ENCODE data around the gene KAT2B. TPM values are rescaled to one million over a fixed set of nuclear protein-coding genes. Genes with fewer than 3 reads are reported as not detected.

The KAT2B gene
- total RNA-seq, 1 experiment from 2014 or later, result 9.8 TPM

DNA sequence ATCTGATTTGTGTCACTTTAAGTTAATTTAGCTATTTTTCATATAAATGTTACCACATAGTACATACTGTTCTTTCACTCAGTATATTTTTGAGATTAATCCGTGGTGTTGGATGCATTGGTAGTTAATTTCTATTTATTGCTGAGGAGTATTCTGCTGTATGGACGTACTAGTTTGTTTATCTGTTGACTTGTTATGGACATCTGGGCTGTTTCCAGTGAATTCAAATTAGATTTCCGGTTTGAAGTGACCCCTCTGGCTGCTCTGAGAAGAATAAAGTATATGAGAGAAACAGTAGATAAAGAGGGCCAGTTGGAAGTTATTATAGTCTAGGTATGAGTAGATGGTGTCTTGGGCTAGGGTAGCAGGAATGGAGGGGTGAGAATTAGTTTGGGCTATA lies 15.6 kb downstream of the KAT2B start:
- Mint-ChIP-seq H3K9me3 (ENCODE audit: unreplicated experiment) (no peaks in the 10 kb centered on the region), H3K36me3 (ENCODE audit: insufficient read depth, unreplicated experiment) (no peaks in the 10 kb centered on the region), H3K4me1 (ENCODE audit: low read depth, unreplicated experiment) (no peaks in the 10 kb centered on the region), H3K4me3 (ENCODE audit: unreplicated experiment) (no peak overlapping the region), H3K27me3 (ENCODE audit: insufficient read depth, unreplicated experiment) (no peaks in the 10 kb centered on the region), H3K27ac (ENCODE audit: unreplicated experiment) (no peak overlapping the region)
- intact Hi-C loops (cut with micrococcal nuclease; ENCODE audit: unreplicated experiment), result no loop called here
- Histone ChIP-seq H3K4me3 (ENCODE audit: low read depth, low read length) (no peak overlapping the region), H3K36me3 (ENCODE audit: control insufficient read depth, insufficient read depth, low read length) (no peaks in the 10 kb centered on the region), H3K4me1 (no peaks in the 10 kb centered on the region), H3K9me3 (no peaks in the 10 kb centered on the region), H3K27me3 (replicated peaks; ENCODE audit: control insufficient read depth, insufficient read depth, low read length) (no peaks in the 10 kb centered on the region)
- TF ChIP-seq, protein P1, sequence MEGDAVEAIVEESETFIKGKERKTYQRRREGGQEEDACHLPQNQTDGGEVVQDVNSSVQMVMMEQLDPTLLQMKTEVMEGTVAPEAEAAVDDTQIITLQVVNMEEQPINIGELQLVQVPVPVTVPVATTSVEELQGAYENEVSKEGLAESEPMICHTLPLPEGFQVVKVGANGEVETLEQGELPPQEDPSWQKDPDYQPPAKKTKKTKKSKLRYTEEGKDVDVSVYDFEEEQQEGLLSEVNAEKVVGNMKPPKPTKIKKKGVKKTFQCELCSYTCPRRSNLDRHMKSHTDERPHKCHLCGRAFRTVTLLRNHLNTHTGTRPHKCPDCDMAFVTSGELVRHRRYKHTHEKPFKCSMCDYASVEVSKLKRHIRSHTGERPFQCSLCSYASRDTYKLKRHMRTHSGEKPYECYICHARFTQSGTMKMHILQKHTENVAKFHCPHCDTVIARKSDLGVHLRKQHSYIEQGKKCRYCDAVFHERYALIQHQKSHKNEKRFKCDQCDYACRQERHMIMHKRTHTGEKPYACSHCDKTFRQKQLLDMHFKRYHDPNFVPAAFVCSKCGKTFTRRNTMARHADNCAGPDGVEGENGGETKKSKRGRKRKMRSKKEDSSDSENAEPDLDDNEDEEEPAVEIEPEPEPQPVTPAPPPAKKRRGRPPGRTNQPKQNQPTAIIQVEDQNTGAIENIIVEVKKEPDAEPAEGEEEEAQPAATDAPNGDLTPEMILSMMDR (IDR thresholded peaks at IDR 0.05; ENCODE audit: insufficient read depth in 1 of 2, low read depth in 1 of 2, low read length in 1 of 2, severe bottlenecking in 1 of 2, unreplicated experiment in 1 of 2), result no peak
- POLR2A ChIA-PET, result no interaction called here
- CTCF ChIA-PET, result no interaction called here
- DNase-seq, result no peak
- no TSS peak for BruUV-seq (replicated peaks)

DNA sequence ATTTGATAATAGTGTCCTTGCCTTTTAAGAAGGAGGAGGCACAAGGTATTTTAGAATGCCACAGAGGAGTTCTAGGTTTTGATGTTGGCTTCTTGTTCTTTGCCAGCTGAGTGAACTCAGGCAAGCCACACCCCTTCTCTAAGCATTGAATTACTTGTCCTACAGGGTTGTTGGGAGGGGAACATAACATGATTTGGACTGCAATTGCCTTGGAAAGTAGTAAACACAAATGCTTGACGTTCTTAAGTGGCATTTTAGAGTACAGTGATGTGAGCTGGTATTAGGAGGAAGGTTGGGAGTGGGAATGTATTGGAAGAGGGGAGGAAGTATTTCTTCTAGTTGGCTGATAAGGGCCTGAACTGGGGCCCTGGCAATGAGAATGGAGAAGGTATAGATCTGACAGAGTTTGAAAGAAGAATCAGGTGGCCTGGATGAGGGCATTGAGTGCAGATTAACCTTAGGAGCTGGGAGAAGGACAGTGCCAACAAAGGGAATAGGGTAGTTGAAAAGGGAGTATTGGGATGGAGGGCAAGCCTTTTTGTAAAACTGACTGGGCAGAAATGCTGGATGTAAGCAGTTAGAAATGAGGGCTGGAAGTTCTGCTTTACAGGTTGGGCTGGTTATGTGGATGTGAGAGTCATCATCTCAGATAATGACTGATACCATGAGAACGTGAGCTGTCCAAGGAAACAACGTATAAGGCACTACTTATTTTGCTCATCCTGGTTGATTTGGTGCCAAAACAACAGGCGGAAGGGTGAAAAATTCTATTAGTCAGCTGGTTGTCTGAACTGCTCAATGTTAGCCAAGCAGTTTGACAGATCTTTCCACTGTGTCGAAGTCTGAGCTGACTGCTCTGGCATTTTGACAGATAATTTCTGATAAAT lies 16.7 kb downstream of the KAT2B start:
- TF ChIP-seq, protein P1 (IDR thresholded peaks at IDR 0.05; ENCODE audit: insufficient read depth in 1 of 2, low read depth in 1 of 2, low read length in 1 of 2, severe bottlenecking in 1 of 2, unreplicated experiment in 1 of 2), result no peak

DNA sequence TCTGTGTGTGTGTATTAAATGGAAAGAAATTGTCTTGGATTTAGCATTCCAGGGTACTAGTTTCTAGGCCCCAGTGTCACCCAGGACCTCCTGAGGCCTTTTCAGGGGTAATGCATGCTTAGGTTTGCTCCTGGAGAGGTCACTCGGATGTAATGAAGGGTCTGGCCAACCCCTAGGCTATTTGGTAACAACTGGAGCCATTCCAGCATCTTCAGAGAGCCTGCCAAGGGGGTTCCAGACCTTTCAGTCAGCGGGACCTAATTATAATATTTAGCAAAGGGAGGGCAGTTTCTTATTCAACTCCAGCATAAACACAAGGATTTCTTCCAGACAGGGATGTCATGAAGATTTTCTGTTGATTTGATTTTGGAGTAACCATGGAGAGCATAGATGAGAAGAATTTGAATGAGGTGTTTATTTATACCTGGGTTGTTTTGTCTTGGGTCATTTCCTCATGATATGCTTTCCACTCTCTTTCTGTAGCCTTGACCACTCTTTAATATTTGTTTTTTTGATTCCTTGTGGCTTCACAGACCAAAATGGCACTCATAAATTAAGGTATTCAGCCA lies 17.4 kb downstream of the KAT2B start:
- no peaks in the 10 kb centered on the region for H3K36me3 Mint-ChIP-seq (ENCODE audit: insufficient read depth, unreplicated experiment)
- POLR2A ChIA-PET, result no interaction called here

More for the DNA sequence above, 16.7 kb downstream of the KAT2B start:
- no peak for DNase-seq
- no peak overlapping the region for H3K27ac Mint-ChIP-seq (ENCODE audit: unreplicated experiment)
- Histone ChIP-seq H3K36me3 (ENCODE audit: control insufficient read depth, insufficient read depth, low read length) (no peaks in the 10 kb centered on the region), H3K4me3 (ENCODE audit: low read depth, low read length) (no peak overlapping the region), H3K27me3 (replicated peaks; ENCODE audit: control insufficient read depth, insufficient read depth, low read length) (no peaks in the 10 kb centered on the region), H3K4me1 (no peaks in the 10 kb centered on the region), H3K9me3 (no peaks in the 10 kb centered on the region)
- no peaks in the 10 kb centered on the region for H3K27me3 Mint-ChIP-seq (ENCODE audit: insufficient read depth, unreplicated experiment)
- no peaks in the 10 kb centered on the region for H3K9me3 Mint-ChIP-seq (ENCODE audit: unreplicated experiment)
- no peaks in the 10 kb centered on the region for H3K36me3 Mint-ChIP-seq (ENCODE audit: insufficient read depth, unreplicated experiment)
- intact Hi-C loops (cut with micrococcal nuclease; ENCODE audit: unreplicated experiment), result no loop called here
- no peaks in the 10 kb centered on the region for H3K4me1 Mint-ChIP-seq (ENCODE audit: low read depth, unreplicated experiment)
- BruUV-seq (replicated peaks), result no TSS peak
- ChIA-PET CTCF (no interaction called here), POLR2A (no interaction called here)
- H3K4me3 Mint-ChIP-seq (ENCODE audit: unreplicated experiment), result no peak overlapping the region

More for the DNA sequence above, 17.4 kb downstream of the KAT2B start:
- no peaks in the 10 kb centered on the region for H3K4me1 Mint-ChIP-seq (ENCODE audit: low read depth, unreplicated experiment)
- Histone ChIP-seq H3K4me3 (ENCODE audit: low read depth, low read length) (no peak overlapping the region), H3K9me3 (no peaks in the 10 kb centered on the region), H3K36me3 (ENCODE audit: control insufficient read depth, insufficient read depth, low read length) (no peaks in the 10 kb centered on the region), H3K4me1 (no peaks in the 10 kb centered on the region), H3K27me3 (replicated peaks; ENCODE audit: control insufficient read depth, insufficient read depth, low read length) (no peaks in the 10 kb centered on the region)
- CTCF ChIA-PET, result no interaction called here
- no peaks in the 10 kb centered on the region for H3K27me3 Mint-ChIP-seq (ENCODE audit: insufficient read depth, unreplicated experiment)
- intact Hi-C loops (cut with micrococcal nuclease; ENCODE audit: unreplicated experiment), result no loop called here
- TF ChIP-seq, protein P1 (IDR thresholded peaks at IDR 0.05; ENCODE audit: insufficient read depth in 1 of 2, low read depth in 1 of 2, low read length in 1 of 2, severe bottlenecking in 1 of 2, unreplicated experiment in 1 of 2), result no peak
- no peak overlapping the region for H3K27ac Mint-ChIP-seq (ENCODE audit: unreplicated experiment)
- H3K4me3 Mint-ChIP-seq (ENCODE audit: unreplicated experiment), result no peak overlapping the region
- DNase-seq, result no peak
- no TSS peak for BruUV-seq (replicated peaks)
- H3K9me3 Mint-ChIP-seq (ENCODE audit: unreplicated experiment), result no peaks in the 10 kb centered on the region

Data from Caco-2 (cell line).